ENCODE measurements around the gene NEDD4. TPM values are rescaled to one million over a fixed set of nuclear protein-coding genes. Genes with fewer than 3 reads are reported as not detected.

The NEDD4 gene
- total and polyA plus RNA-seq, 7 donors, result 3.2 to 28.6 (median 19.4) TPM

GRCh38 chr15:55827955-55828354 is 165.5 kb downstream of the NEDD4 start:
- TF ChIP-seq POLR2A (IDR thresholded peaks at IDR 0.05) (no peak), CTCF (IDR thresholded peaks at IDR 0.05) (no peak), POLR2AphosphoS5 (IDR thresholded peaks at IDR 0.05) (no peak), EP300 (IDR thresholded peaks at IDR 0.05) (no peak)
- peaks cover 0 to 28% (median 6%) of the 10 kb centered on the region in 4 donors for H3K36me3 ChIP-seq
- DNase-seq, result no peak
- WGBS, 2 donors, result 90 to 92% methylated on average over 2 of the region's 2 CpGs
- H3K9me3 ChIP-seq, result no peaks in the 10 kb centered on the region
- no peak overlapping the region for H3K4me3 ChIP-seq
- peaks cover 0 to 14% (median 12%) of the 10 kb centered on the region in 4 donors for H3K4me1 ChIP-seq
- intact Hi-C loops (cut with DNase I), result no loop called here
- no peaks in the 10 kb centered on the region for H3K27me3 ChIP-seq
- H3K27ac ChIP-seq, result no peak overlapping the region

- 81 to 85% methylated on average over 2 of the region's 2 CpGs for WGBS, 2 donors
- intact Hi-C loops (cut with DNase I), result no loop called here
Observed at GRCh38 chr15:55827204-55827603, 166.2 kb downstream of the NEDD4 start.

GRCh38 chr15:55824857-55825613 is 168.4 kb downstream of the NEDD4 start:
- no peaks in the 10 kb centered on the region for H3K27me3 ChIP-seq
- intact Hi-C loops (cut with DNase I), result loop anchor here (5.0 kb wide), 1 partner anchor 83 kb away; the partner anchor contains the start of gene PRTG
- WGBS, 2 donors, result 82 to 88% methylated on average over 4 of the region's 4 CpGs
- peaks cover 0 to 7% (median 0%) of the 10 kb centered on the region in 4 donors for H3K36me3 ChIP-seq
- peaks cover 0 to 17% (median 15%) of the 10 kb centered on the region in 4 donors for H3K4me1 ChIP-seq
- H3K27ac ChIP-seq, result no peak overlapping the region
- TF ChIP-seq EP300 (IDR thresholded peaks at IDR 0.05), result no peak
- TF ChIP-seq POLR2AphosphoS5 (IDR thresholded peaks at IDR 0.05), result no peak
- no peak for TF ChIP-seq POLR2A (IDR thresholded peaks at IDR 0.05)
- TF ChIP-seq CTCF (IDR thresholded peaks at IDR 0.05), result no peak
- DNase-seq, result no peak
- no peaks in the 10 kb centered on the region for H3K9me3 ChIP-seq
- no peak overlapping the region for H3K4me3 ChIP-seq

More at GRCh38 chr15:55827204-55827603, 166.2 kb downstream of the NEDD4 start:
- H3K36me3 ChIP-seq, result peaks cover 0 to 20% (median 2%) of the 10 kb centered on the region in 4 donors
- H3K4me3 ChIP-seq, result no peak overlapping the region
- no peaks in the 10 kb centered on the region for H3K27me3 ChIP-seq
- H3K9me3 ChIP-seq, result no peaks in the 10 kb centered on the region
- no peak for DNase-seq
- no peak overlapping the region for H3K27ac ChIP-seq
- H3K4me1 ChIP-seq, result peaks cover 0 to 17% (median 15%) of the 10 kb centered on the region in 4 donors
- TF ChIP-seq CTCF (IDR thresholded peaks at IDR 0.05) (no peak), POLR2A (IDR thresholded peaks at IDR 0.05) (no peak), EP300 (IDR thresholded peaks at IDR 0.05) (no peak), POLR2AphosphoS5 (IDR thresholded peaks at IDR 0.05) (no peak)

- peaks cover 0 to 17% (median 15%) of the 10 kb centered on the region in 4 donors for H3K4me1 ChIP-seq
Observed at GRCh38 chr15:55823699-55824340, 169.6 kb downstream of the NEDD4 start.

More at GRCh38 chr15:55823699-55824340, 169.6 kb downstream of the NEDD4 start:
- no peak overlapping the region for H3K4me3 ChIP-seq
- H3K36me3 ChIP-seq, result no peaks in the 10 kb centered on the region
- no peaks in the 10 kb centered on the region for H3K9me3 ChIP-seq
- H3K27ac ChIP-seq, result peak overlapping the region; percentile 14 to 58 (median 56)
- H3K27me3 ChIP-seq, result no peaks in the 10 kb centered on the region
- intact Hi-C loops (cut with DNase I), result loop anchor here (5.0 kb wide), 1 partner anchor 82 kb away; the partner anchor contains the start of gene PRTG
- DNase-seq, result no peak
- 52 to 54% methylated on average over 3 of the region's 3 CpGs for WGBS, 2 donors
- TF ChIP-seq POLR2A (IDR thresholded peaks at IDR 0.05) (no peak), CTCF (IDR thresholded peaks at IDR 0.05) (no peak), EP300 (IDR thresholded peaks at IDR 0.05) (no peak), POLR2AphosphoS5 (IDR thresholded peaks at IDR 0.05) (no peak)
